Spleen (tissue), 11 donors: ENCODE measurements around the gene IL6R. TPM values are rescaled to one million over a fixed set of nuclear protein-coding genes. Genes with fewer than 3 reads are reported as not detected.
A peak's percentile ranks its signal among the peaks of the same experiment; 100 is the strongest.

Experiments used
- DNase-seq: peaks from one replicate; pipeline ENCODE4 v3.0.0-alpha.2; 2020
- H3K27ac ChIP-seq, 8 donors: fragments of 200-600 bp; sonication (generic) in 7 of 8; 1 replicate in 4 of 8; 2 replicates in 4 of 8; pipeline versions ENCODE4 v1.5.0 to v1.8.0; 2016 to 2021; ENCODE audit warnings: inconsistent platforms in 4 of 8, mild to moderate bottlenecking in 4 of 8, moderate library complexity in 1 of 8
- H3K27me3 ChIP-seq, 7 donors: fragments of 200-600 bp; sonication (generic) in 6 of 7; replicated peaks in 1 of 7; 1 replicate in 4 of 7; 2 replicates in 3 of 7; pipeline versions ENCODE4 v1.5.0 to v1.8.0; 2016 to 2021; ENCODE audit warnings: inconsistent platforms in 3 of 7, mild to moderate bottlenecking in 1 of 7
- H3K36me3 ChIP-seq, 6 donors: fragments of 200-600 bp; sonication (generic) in 5 of 6; 1 replicate in 4 of 6; 2 replicates in 2 of 6; pipeline versions ENCODE4 v1.5.0 to v1.8.0; 2016 to 2021; ENCODE audit warnings: inconsistent platforms in 2 of 6
- H3K4me1 ChIP-seq, 6 donors: fragments of 200-600 bp; sonication (generic) in 5 of 6; 1 replicate in 3 of 6; 2 replicates in 3 of 6; pipeline versions ENCODE4 v1.5.0 to v1.8.0; 2016 to 2021; ENCODE audit warnings: inconsistent platforms in 3 of 6
- H3K4me3 ChIP-seq, 8 donors: fragments of 200-600 bp; sonication (generic) in 7 of 8; 1 replicate in 4 of 8; 2 replicates in 4 of 8; pipeline versions ENCODE4 v1.5.0 to v1.8.0; 2016 to 2021; ENCODE audit warnings: inconsistent platforms in 4 of 8, mild to moderate bottlenecking in 4 of 8, moderate library complexity in 2 of 8
- H3K9me3 ChIP-seq, 8 donors: fragments of 200-600 bp; sonication (generic) in 7 of 8; 1 replicate in 4 of 8; 2 replicates in 4 of 8; pipeline versions ENCODE4 v1.5.0 to v1.8.0; 2016 to 2021; ENCODE audit warnings: inconsistent platforms in 4 of 8
- CTCF ChIP-seq, 11 experiments: fragments of 200-600 bp in 7 of 11; fragments of 450-650 bp in 4 of 11; sonication (generic) in 4 of 11; IDR thresholded peaks in 8 of 11; conservative IDR thresholded peaks in 3 of 11; 1 replicate in 7 of 11; 2 replicates in 4 of 11; pipeline versions ENCODE4 v1.4.0 to v1.8.0; 2016 to 2021; ENCODE audit warnings: antibody characterized with exemption in 11 of 11, inconsistent platforms in 4 of 11, mild to moderate bottlenecking in 1 of 11
- POLR2A ChIP-seq, 3 donors: fragments of 450-650 bp; IDR thresholded peaks; one replicate each; pipeline ENCODE4 v1.5.1; 2017; ENCODE audit warnings: antibody characterized with exemption in 3 of 3, mild to moderate bottlenecking in 1 of 3
- POLR2AphosphoS5 ChIP-seq, 3 donors: sonication (generic); formaldehyde crosslinking; IDR thresholded peaks; one replicate each; pipeline ENCODE4 v1.5.1; 2017; ENCODE audit warnings: antibody characterized with exemption in 3 of 3
- WGBS, 5 donors: extraction: QIAGEN DNeasy Blood & Tissue Kit in 3 of 5; methylation state at CpG; one replicate each; pipeline versions ENCODE4 v1.1.5 to v1.1.7; 2013 to 2018; 5-methylcytosine and 5-hydroxymethylcytosine counted together
- intact Hi-C: fragments of 100-400 bp; cut with DNase I; formaldehyde crosslinking; loops from one replicate; pipeline ENCODE4 v1.15.0; 2023; ENCODE audit warnings: low total_unique reads
- polyA plus RNA-seq, 3 donors: library from polyadenylated mRNA; stranded (reverse); fragments of 200-250 nt; gene quantifications; one replicate each; pipeline ENCODE4 v1.2.1, GENCODE V29; 2013
- total RNA-seq, 7 donors: library from RNA; depleted of rRNA in 3 of 7; stranded (reverse); fragments of >200 nt in 3 of 7; fragmentation: NEBNext Ultra II Directional in 4 of 7; extraction: Animal tissue kit (Norgen Biotek cat#: 25700) in 4 of 7; gene quantifications; one replicate each; pipeline versions ENCODE4 v1.1.0 to v1.2.1, GENCODE V29; 2016 to 2021
- donor health status: healthy with polysubstance abuse.
- donor health status: DM: no; HTN: no; CAD: no; lungs with moderate emphysema.
- donor health status: DM: no; HTN: no; CAD: no.
- donor health status: Bipolar disorder and iron deficiency.
- donor health status: healthy.
- donor health status: DM: no; HTN: no; CAD: no.
- donor health status: DM: yes; HTN: yes; CAD: no.

Gene IL6R
- total and polyA plus RNA-seq, 10 donors: 2.8 to 74.5 (median 47.8) TPM

GRCh38 chr1:154468535-154469250 lies 63.5 kb downstream of the IL6R start:
- peaks cover 0 to 44% (median 13%) of the 10 kb centered on the region in 6 donors for H3K4me1 ChIP-seq
- no peaks in the 10 kb centered on the region for H3K9me3 ChIP-seq
- H3K27ac ChIP-seq: peak overlapping the region in 2 of 8 donors; percentile 3 to 27
- H3K36me3 ChIP-seq: peaks cover 0 to 53% (median 6%) of the 10 kb centered on the region in 6 donors
- H3K27me3 ChIP-seq: no peaks in the 10 kb centered on the region
- intact Hi-C loops: no loop called here
- WGBS, 5 donors: 81 to 94% (median 90%) methylated on average over 7 to 12 of the region's 12 CpGs
- no peak overlapping the region for H3K4me3 ChIP-seq
- no peak for TF ChIP-seq POLR2A (IDR thresholded peaks at IDR 0.05)
- peak in 2 of 3 donors; percentile 6 to 49 for TF ChIP-seq POLR2AphosphoS5 (IDR thresholded peaks at IDR 0.05)
- peak; percentile 56 for DNase-seq

GRCh38 chr1:154469844-154470560 lies 64.9 kb downstream of the IL6R start:
- Histone ChIP-seq H3K4me1 (peaks cover 0 to 44% (median 15%) of the 10 kb centered on the region in 6 donors), H3K27ac (no peak overlapping the region), H3K36me3 (peaks cover 0 to 46% (median 6%) of the 10 kb centered on the region in 6 donors), H3K9me3 (no peaks in the 10 kb centered on the region), H3K27me3 (no peaks in the 10 kb centered on the region), H3K4me3 (no peak overlapping the region)
- no peak for TF ChIP-seq POLR2A (IDR thresholded peaks at IDR 0.05)
- no peak for TF ChIP-seq CTCF (IDR thresholded peaks at IDR 0.05 in 8 of 11, conservative IDR thresholded peaks at IDR 0.05 in 3 of 11)
- peak in 1 of 3 donors; percentile 55 for TF ChIP-seq POLR2AphosphoS5 (IDR thresholded peaks at IDR 0.05)
- intact Hi-C loops: no loop called here
- 88 to 97% (median 90%) methylated on average over 9 to 10 of the region's 10 CpGs for WGBS, 5 donors
- peak; percentile 55 for DNase-seq

GRCh38 chr1:154471304-154471703 lies 66.2 kb downstream of the IL6R start:
- Histone ChIP-seq H3K4me3 (no peak overlapping the region), H3K36me3 (peaks cover 0 to 33% (median 2%) of the 10 kb centered on the region in 6 donors), H3K9me3 (no peaks in the 10 kb centered on the region), H3K4me1 (peaks cover 0 to 32% (median 9%) of the 10 kb centered on the region in 6 donors), H3K27ac (no peak overlapping the region), H3K27me3 (no peaks in the 10 kb centered on the region)
- intact Hi-C loops: no loop called here
- 70 to 86% (median 76%) methylated on average over 2 of the region's 2 CpGs for WGBS, 5 donors
- no peak for DNase-seq
- TF ChIP-seq CTCF (IDR thresholded peaks at IDR 0.05 in 8 of 11, conservative IDR thresholded peaks at IDR 0.05 in 3 of 11) (no peak), POLR2A (IDR thresholded peaks at IDR 0.05) (no peak), POLR2AphosphoS5 (IDR thresholded peaks at IDR 0.05) (no peak)

GRCh38 chr1:154474802-154475201 lies 69.7 kb downstream of the IL6R start:
- no peak overlapping the region for H3K4me3 ChIP-seq
- no peak for TF ChIP-seq CTCF (IDR thresholded peaks at IDR 0.05 in 8 of 11, conservative IDR thresholded peaks at IDR 0.05 in 3 of 11)
- no peaks in the 10 kb centered on the region for H3K27me3 ChIP-seq
- no peak overlapping the region for H3K27ac ChIP-seq
- H3K4me1 ChIP-seq: peaks cover 3 to 51% (median 16%) of the 10 kb centered on the region in 6 donors
- intact Hi-C loops: no loop called here
- H3K9me3 ChIP-seq: no peaks in the 10 kb centered on the region
- peaks cover 0 to 4% (median 0%) of the 10 kb centered on the region in 6 donors for H3K36me3 ChIP-seq
- no peak for DNase-seq
- WGBS, 5 donors: 45 to 81% (median 54%) methylated on average over 3 of the region's 3 CpGs
